ENCODE measurements around the gene PDE11A.

DNA sequence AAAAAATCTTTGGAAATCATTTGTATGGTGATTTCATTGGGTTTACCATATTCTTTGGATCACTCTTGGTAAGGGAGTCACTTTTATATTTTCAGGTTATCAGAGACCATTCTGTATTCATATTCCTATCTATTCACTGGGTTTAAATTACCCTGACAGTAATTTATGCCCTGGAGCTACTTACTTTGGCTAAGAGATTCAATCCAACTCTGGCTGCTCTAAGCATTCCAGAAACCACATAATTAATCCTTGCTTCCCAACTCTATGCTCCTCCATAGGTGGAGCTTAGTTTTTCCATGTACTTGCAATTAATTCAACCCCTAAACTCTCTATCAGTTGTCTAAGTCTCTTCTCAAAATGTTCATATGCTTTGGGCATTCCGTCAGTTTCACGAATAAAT is 343.7 kb downstream of the PDE11A start:
- TF ChIP-seq CTCF (IDR thresholded peaks at IDR 0.05), result no peak
- TF ChIP-seq POLR2A (IDR thresholded peaks at IDR 0.05), result no peak

All from esophagus squamous epithelium (tissue), 4 donors.